GM12875 (cell line): Measurements from ENCODE around the gene IRF3.
"Not testable (repeated sequence)": the region's sequence is repeated elsewhere in the genome, so short reads cannot be mapped to it uniquely, and the experiment has no call there.

Experiments used
- H3K4me3 ChIP-seq: one replicate; pipeline ENCODE4 v1.5.1; 2011; ENCODE audit warnings: low read depth, low read length, control low read depth
- CTCF ChIP-seq: IDR thresholded peaks from 2 replicates; pipeline ENCODE4 v1.5.1; 2011; ENCODE audit warnings: low read depth, mild to moderate bottlenecking, control low read depth, inconsistent platforms, low read length, moderate library complexity, borderline replicate concordance; ENCODE audit not compliant: insufficient read depth

Gene IRF3

GRCh38 chr19:49635530-49636232 is 30.0 kb downstream of the IRF3 start:
- no peak overlapping the region for H3K4me3 ChIP-seq
- TF ChIP-seq CTCF: no peak

- not testable (repeated sequence) for H3K4me3 ChIP-seq
These were observed 32.4 kb downstream of the IRF3 start for GRCh38 chr19:49633273-49633672.

- H3K4me3 ChIP-seq: no peak overlapping the region
- TF ChIP-seq CTCF: no peak
These were observed 33.1 kb downstream of the IRF3 start for GRCh38 chr19:49632576-49632975.

- no peak for TF ChIP-seq CTCF
- H3K4me3 ChIP-seq: no peak overlapping the region
These were observed 34.0 kb downstream of the IRF3 start for GRCh38 chr19:49631610-49632192.

GRCh38 chr19:49631014-49631588 is 34.6 kb downstream of the IRF3 start:
- H3K4me3 ChIP-seq: no peak overlapping the region
- TF ChIP-seq CTCF: no peak

- TF ChIP-seq CTCF: no peak
- H3K4me3 ChIP-seq: no peak overlapping the region
These were observed 36.0 kb downstream of the IRF3 start for GRCh38 chr19:49629659-49630058.

GRCh38 chr19:49626226-49626625 is 39.4 kb downstream of the IRF3 start:
- no peak overlapping the region for H3K4me3 ChIP-seq
- no peak for TF ChIP-seq CTCF
